AG04449 (cell line): Measurements from ENCODE around the gene ADRA2B.

Source experiments
- CTCF ChIA-PET: fragments of 350-600 bp; formaldehyde crosslinking; extraction: SDS; loops from one replicate; lab custom pipeline; 2021; ENCODE audit warnings: antibody characterized with exemption; lab: Yijun Ruan, JAX
- POLR2A ChIA-PET: fragments of 400-600, 350-600 bp; formaldehyde crosslinking; extraction: SDS; loops from one replicate; lab custom pipeline; 2020; ENCODE audit warnings: antibody characterized with exemption, inconsistent platforms; lab: Yijun Ruan, JAX
- DNase-seq: peaks from one replicate; pipeline ENCODE4 v3.0.0-alpha.2; 2010; ENCODE audit warnings: low read depth, low spot score
- H3K4me3 ChIP-seq: 2 replicates; pipeline ENCODE4 v1.5.1; 2011; ENCODE audit warnings: low read depth, mild to moderate bottlenecking, control low read depth, low read length
- CTCF ChIP-seq: IDR thresholded peaks from one replicate; pipeline ENCODE4 v1.5.1; 2011; ENCODE audit warnings: mild to moderate bottlenecking, moderate library complexity, low read length, control low read depth, inconsistent platforms; ENCODE audit not compliant: insufficient read depth; ENCODE audit errors: missing control alignments

Gene ADRA2B

GRCh38 chr2:96138179-96139145 is 22.1 kb upstream of the ADRA2B start, which contains the start of gene ASTL:
ASTL (minus strand) TSS chr2:96138502; CDS start chr2:96138436, 66 bp downstream.
- no peak for DNase-seq
- ChIA-PET CTCF (interaction anchor here (0.5 to 9.0 kb wide), 37 partner anchors 8 to 396 kb away, joined by 3 to 228 read pairs (median 4); partner anchors contain the start of genes ADRA2B and STARD7), POLR2A (interaction anchor here (0.7 to 0.8 kb wide), 2 partner anchors 36 to 124 kb away, joined by 3 read pairs; no protein-coding TSS in a partner anchor)
- peak; percentile 68 for TF ChIP-seq CTCF
- no peak within 1 kb of the TSS for H3K4me3 ChIP-seq

GRCh38 chr2:96137321-96138178 is 21.2 kb upstream of the ADRA2B start:
- ChIA-PET CTCF (interaction anchor here (0.6 to 9.0 kb wide), 21 partner anchors 12 to 372 kb away, joined by 3 to 228 read pairs (median 5); partner anchors contain the start of gene ADRA2B), POLR2A (no interaction called here)
- TF ChIP-seq CTCF, result no peak
- DNase-seq, result no peak
- no peak overlapping the region for H3K4me3 ChIP-seq

GRCh38 chr2:96136129-96136720 is 19.9 kb upstream of the ADRA2B start:
- DNase-seq, result no peak
- ChIA-PET POLR2A (no interaction called here), CTCF (interaction anchor here (0.8 to 9.0 kb wide), 8 partner anchors 13 to 132 kb away, joined by 3 to 228 read pairs (median 28); no protein-coding TSS in a partner anchor)

GRCh38 chr2:96135621-96136020 is 19.2 kb upstream of the ADRA2B start:
- ChIA-PET CTCF (interaction anchor here (1.1 to 9.0 kb wide), 5 partner anchors 19 to 133 kb away, joined by 3 to 228 read pairs (median 51); no protein-coding TSS in a partner anchor), POLR2A (no interaction called here)
- no peak for TF ChIP-seq CTCF
- no peak overlapping the region for H3K4me3 ChIP-seq
- no peak for DNase-seq

More at GRCh38 chr2:96136129-96136720, 19.9 kb upstream of the ADRA2B start:
- no peak overlapping the region for H3K4me3 ChIP-seq
- no peak for TF ChIP-seq CTCF

GRCh38 chr2:96135171-96135570 is 18.8 kb upstream of the ADRA2B start:
- TF ChIP-seq CTCF, result no peak
- ChIA-PET POLR2A (no interaction called here), CTCF (interaction anchor here (1.1 to 9.0 kb wide), 4 partner anchors 18 to 127 kb away, joined by 3 to 228 read pairs (median 75); no protein-coding TSS in a partner anchor)
- no peak for DNase-seq
- no peak overlapping the region for H3K4me3 ChIP-seq
